HepG2 (cell line): ENCODE results near the gene PIP4K2C. TPM values are rescaled to one million over a fixed set of nuclear protein-coding genes. Genes with fewer than 3 reads are reported as not detected.

Source experiments
- ATAC-seq: fragments of 200-7000 bp; cut with Tn5 transposase; 3 replicates; pipeline ENCODE4 v1.9.1; 2020; ENCODE audit warnings: mild to moderate bottlenecking, moderate library complexity
- BruUV-seq: library from RNA; stranded (reverse); fragments of 400-500 nt; replicated peaks from 2 replicates; lab custom pipeline; 2021; lab: Mats Ljungman, UMichigan
- CTCF ChIA-PET: fragments of 300-600 bp; formaldehyde crosslinking; extraction: SDS; loops from one replicate; lab custom pipeline; 2021; ENCODE audit warnings: low total read pairs, inconsistent platforms, low intra/inter-chr PET ratio; lab: Yijun Ruan, JAX
- POLR2A ChIA-PET: fragments of 350-600 bp; sonication (Branson Sonifier 250); formaldehyde crosslinking; loops from one replicate; lab custom pipeline; 2020; ENCODE audit warnings: antibody characterized with exemption, inconsistent platforms; lab: Yijun Ruan, JAX
- DNase-seq: peaks from one replicate; pipeline ENCODE4 v3.0.0-alpha.2; 2015; ENCODE audit warnings: low spot score
- FAIRE-seq: peaks from 3 replicates; lab custom pipeline; 2011; peaks lifted over from hg19 to GRCh38; lab: Jason Lieb, UNC
- H2AFZ ChIP-seq: one replicate; pipeline ENCODE4 v1.6.1; 2011; ENCODE audit warnings: low read length, inconsistent platforms
- H3K27ac ChIP-seq: fragments of 300-600 bp; 3 replicates; pipeline ENCODE4 v1.8.0; 2011; ENCODE audit warnings: mixed run types, mild to moderate bottlenecking, mixed read lengths, low read length, inconsistent platforms; ENCODE audit not compliant: insufficient read depth; ENCODE audit errors: extremely low read length
- H3K27me3 ChIP-seq, 2 experiments: fragments of 200-600 bp in 1 of 2; 2 replicates in 1 of 2; 3 replicates in 1 of 2; pipeline versions ENCODE4 v1.6.0 to v1.8.0; 2011; ENCODE audit warnings: low read length in 2 of 2, mild to moderate bottlenecking in 2 of 2, moderate library complexity in 2 of 2, inconsistent platforms in 1 of 2; ENCODE audit not compliant: insufficient read depth in 2 of 2, control insufficient read depth in 1 of 2
- H3K36me3 ChIP-seq, 2 experiments: fragments of 200-600 bp in 1 of 2; replicated peaks in 1 of 2; 2 replicates in 1 of 2; 3 replicates in 1 of 2; pipeline versions ENCODE4 v1.5.1 to v1.8.0; 2011; ENCODE audit warnings: low read length in 2 of 2, inconsistent platforms in 1 of 2; ENCODE audit not compliant: insufficient read depth in 2 of 2, control insufficient read depth in 1 of 2
- H3K4me1 ChIP-seq: 2 replicates; pipeline ENCODE4 v1.5.1; 2012; ENCODE audit warnings: low read length, inconsistent platforms; ENCODE audit not compliant: insufficient read depth
- H3K4me2 ChIP-seq: 2 replicates; pipeline ENCODE4 v1.6.0; 2011; ENCODE audit warnings: low read depth, low read length, inconsistent platforms
- H3K4me3 ChIP-seq, 3 experiments: fragments of 200-600 bp in 1 of 3; sonication (generic), shearing (Covaris generic) in 1 of 3; replicated peaks in 1 of 3; 2 replicates each; pipeline ENCODE4 v1.5.1; 2011 to 2016; ENCODE audit warnings: low read length in 3 of 3, inconsistent platforms in 2 of 3, low read depth in 2 of 3, mild to moderate bottlenecking in 2 of 3, control low read depth in 1 of 3, mixed read lengths in 1 of 3; ENCODE audit not compliant: insufficient read depth in 1 of 3
- H3K79me2 ChIP-seq: one replicate; pipeline ENCODE4 v1.6.1; 2011; ENCODE audit warnings: low read length, inconsistent platforms; ENCODE audit not compliant: insufficient read depth
- H3K9ac ChIP-seq: 2 replicates; pipeline ENCODE4 v1.6.0; 2011; ENCODE audit warnings: mild to moderate bottlenecking, low read depth, low read length, inconsistent platforms; ENCODE audit not compliant: insufficient read depth
- H3K9me3 ChIP-seq: 2 replicates; pipeline ENCODE4 v1.5.1; 2012; ENCODE audit warnings: mild to moderate bottlenecking, low read length
- H4K20me1 ChIP-seq: 2 replicates; pipeline ENCODE4 v1.6.0; 2011; ENCODE audit warnings: inconsistent platforms, mild to moderate bottlenecking, low read length, moderate library complexity; ENCODE audit not compliant: insufficient read depth
- FOXA3 ChIP-seq: IDR thresholded peaks from 2 replicates; pipeline ENCODE4 v1.6.1; 2016; ENCODE audit warnings: missing genetic modification reagents, missing compliant biosample characterization
- HCFC1 ChIP-seq: fragments of 150-350 bp; IDR thresholded peaks from 2 replicates; pipeline ENCODE4 v1.6.1; 2014; ENCODE audit warnings: low read depth, low read length
- MAFG ChIP-seq: sonication (generic); formaldehyde crosslinking; IDR thresholded peaks from 2 replicates; pipeline ENCODE4 v1.5.1; 2020; ENCODE audit warnings: mild to moderate bottlenecking, missing genetic modification reagents
- PITX1 ChIP-seq: sonication (generic); formaldehyde crosslinking; IDR thresholded peaks from 2 replicates; pipeline ENCODE4 v1.5.1; 2020; ENCODE audit warnings: mild to moderate bottlenecking, missing genetic modification reagents
- PLSCR1 ChIP-seq: sonication (generic); formaldehyde crosslinking; IDR thresholded peaks from 2 replicates; pipeline ENCODE4 v1.5.0; 2020; ENCODE audit warnings: missing genetic modification reagents, mild to moderate bottlenecking, borderline replicate concordance
- RBAK ChIP-seq: sonication (generic); formaldehyde crosslinking; IDR thresholded peaks from 2 replicates; pipeline ENCODE4 v1.5.1; 2020; ENCODE audit warnings: mild to moderate bottlenecking, missing genetic modification reagents
- SALL1 ChIP-seq: sonication (generic); formaldehyde crosslinking; IDR thresholded peaks from 2 replicates; pipeline ENCODE4 v1.8.0; 2022; ENCODE audit warnings: mild to moderate bottlenecking, missing genetic modification reagents
- SALL2 ChIP-seq: sonication (generic); formaldehyde crosslinking; IDR thresholded peaks from 2 replicates; pipeline ENCODE4 v1.8.1; 2023; ENCODE audit warnings: mild to moderate bottlenecking, missing genetic modification reagents, inconsistent platforms
- SIN3A ChIP-seq: IDR thresholded peaks from 2 replicates; pipeline ENCODE4 v1.6.1; 2011; ENCODE audit warnings: low read depth, mild to moderate bottlenecking, control low read depth, low read length, borderline replicate concordance
- SOX5 ChIP-seq: IDR thresholded peaks from 2 replicates; pipeline ENCODE4 v1.6.1; 2016; ENCODE audit warnings: borderline replicate concordance
- TEF ChIP-seq: sonication (generic); formaldehyde crosslinking; IDR thresholded peaks from 2 replicates; pipeline ENCODE4 v1.5.0; 2020; ENCODE audit warnings: missing genetic modification reagents
- ZBTB2 ChIP-seq: sonication (generic); formaldehyde crosslinking; IDR thresholded peaks from 2 replicates; pipeline ENCODE4 v1.8.0; 2022; ENCODE audit warnings: low read depth, missing genetic modification reagents
- ZNF260 ChIP-seq: sonication (generic); formaldehyde crosslinking; IDR thresholded peaks from 2 replicates; pipeline ENCODE4 v1.4.0; 2020; ENCODE audit warnings: missing genetic modification reagents, low read depth, mild to moderate bottlenecking, borderline replicate concordance
- ZNF281 ChIP-seq: sonication (generic); formaldehyde crosslinking; IDR thresholded peaks from 2 replicates; pipeline ENCODE4 v1.4.0; 2020; ENCODE audit warnings: missing genetic modification reagents, borderline replicate concordance
- ZNF343 ChIP-seq: sonication (generic); formaldehyde crosslinking; IDR thresholded peaks from 2 replicates; pipeline ENCODE4 v1.4.0; 2020; ENCODE audit warnings: mild to moderate bottlenecking, missing genetic modification reagents
- ZNF350 ChIP-seq: sonication (generic); formaldehyde crosslinking; IDR thresholded peaks from 2 replicates; pipeline ENCODE4 v1.4.0; 2020; ENCODE audit warnings: mild to moderate bottlenecking, low read depth, missing genetic modification reagents, borderline replicate concordance
- ZNF44 ChIP-seq: sonication (generic); formaldehyde crosslinking; IDR thresholded peaks from 2 replicates; pipeline ENCODE4 v1.5.1; 2020; ENCODE audit warnings: mild to moderate bottlenecking, missing genetic modification reagents
- ZNF670 ChIP-seq: sonication (generic); formaldehyde crosslinking; IDR thresholded peaks from 2 replicates; pipeline ENCODE4 v1.8.0; 2022; ENCODE audit warnings: mild to moderate bottlenecking, missing genetic modification reagents, borderline replicate concordance
- ZNF772 ChIP-seq: sonication (generic); formaldehyde crosslinking; IDR thresholded peaks from 2 replicates; pipeline ENCODE4 v1.5.0; 2020; ENCODE audit warnings: mild to moderate bottlenecking, missing genetic modification reagents
- WGBS: methylation state at CpG from one replicate; pipeline ENCODE4 v1.1.6; 2017; ENCODE audit warnings: low lambda C conversion rate; 5-methylcytosine and 5-hydroxymethylcytosine counted together
- in situ Hi-C: cut with HindIII; loops from 2 replicates; pipeline ENCODE4 v1.10.0; 2017; ENCODE audit warnings: low pct_unique_long_range_greater_than_20kb; ENCODE audit not compliant: extremely low pct_ligation_motif_present
- intact Hi-C: fragments of 100-400 bp; cut with micrococcal nuclease; formaldehyde crosslinking; loops from one replicate; pipeline ENCODE4 v1.10.0; 2022; ENCODE audit not compliant: unreplicated experiment
- polyA plus RNA-seq, 8 experiments: library from polyadenylated mRNA; depleted of rRNA in 3 of 8; stranded (reverse) in 7 of 8; unstranded in 1 of 8; fragments of >200 nt; fragmentation: Illumina TruSeq in 4 of 8; extraction: Trizol in 4 of 8; gene quantifications; 2 replicates each; pipeline versions ENCODE4 v1.2.1 to v1.2.3, GENCODE V29; 2011 to 2016; ENCODE audit warnings: low read depth in 4 of 8, missing spikeins in 1 of 8, mixed read lengths in 1 of 8; ENCODE audit not compliant: insufficient read depth in 1 of 8
- total RNA-seq, 5 experiments: library from RNA; depleted of rRNA; stranded (reverse); fragments of >200 nt; fragmentation: Illumina TruSeq; extraction: Trizol; gene quantifications; 2 replicates each; pipeline ENCODE4 v1.2.3, GENCODE V29; 2016; ENCODE audit warnings: low read depth in 1 of 5

Gene PIP4K2C
- total and polyA plus RNA-seq, 2 of the 13 experiments (the other 11 are each of a cell fraction or from before 2014, with no cell fraction given), result 23.3 to 26.4 TPM

GRCh38 chr12:57545809-57546437 lies 45.1 kb upstream of the PIP4K2C start:
- DNase-seq (peak; percentile 40), FAIRE-seq (peak; percentile 37), ATAC-seq (peak; percentile 16)
- Histone ChIP-seq H3K4me1 (peaks cover 50% of the 10 kb centered on the region), H3K4me2 (peak overlapping the region; percentile 94), H4K20me1 (no peaks in the 10 kb centered on the region), H3K9ac (peak overlapping the region; percentile 95), H2AFZ (no peak overlapping the region), H3K9me3 (no peaks in the 10 kb centered on the region), H3K27ac (peak overlapping the region; percentile 56), H3K79me2 (peaks cover 20% of the 10 kb centered on the region), H3K27me3 (peaks cover 0 to 27% of the 10 kb centered on the region in 2 experiments; a peak in 2 of 5 replicates), H3K36me3 (peaks cover 0 to 3% of the 10 kb centered on the region in 2 experiments; a peak in 1 of 5 replicates), H3K4me3 (peak overlapping the region; percentile 87 to 96 (median 91))
- intact Hi-C loops, result loop anchor here (1.0 kb wide), 1 partner anchor 30 kb away; no protein-coding TSS in a partner anchor
- ChIA-PET CTCF (interaction anchor here (1.1 kb wide), 1 partner anchor 37 kb away, joined by 3 read pairs; no protein-coding TSS in a partner anchor), POLR2A (interaction anchor here (1.0 to 2.7 kb wide), 11 partner anchors 8 to 65 kb away, joined by 3 to 35 read pairs (median 13); partner anchors contain the start of genes ARHGEF25, DDIT3 and DTX3)
- in situ Hi-C loops, result no loop called here
- no TSS peak for BruUV-seq
- 48% methylated on average over 15 of the region's 15 CpGs for WGBS
- TF ChIP-seq PLSCR1 (CRISPR knock-in tag) (no peak), RBAK (CRISPR knock-in tag) (no peak), SALL1 (CRISPR knock-in tag) (no peak), MAFG (no peak), TEF (CRISPR knock-in tag) (no peak), ZNF772 (no peak), SALL2 (CRISPR knock-in tag) (0 out of 2 replicates have a peak, but pooled peaks have one; percentile 33), ZNF670 (CRISPR knock-in tag) (no peak), SOX5 (no peak), SIN3A (0 out of 2 replicates have a peak, but pooled peaks have one; percentile 50), ZNF350 (CRISPR knock-in tag) (peak; percentile 15; the same call in 1 of the 2 replicates), PITX1 (CRISPR knock-in tag) (no peak), FOXA3 (CRISPR knock-in tag) (peak; percentile 35; the same call in 1 of the 2 replicates), ZNF260 (CRISPR knock-in tag) (no peak), ZBTB2 (CRISPR knock-in tag) (no peak), HCFC1 (no peak), ZNF343 (CRISPR knock-in tag) (no peak), ZNF44 (no peak), ZNF281 (CRISPR knock-in tag) (peak; percentile 84)
